GM13977 (cell line): ENCODE measurements around the gene NEK10.

Experiments
- DNase-seq: peaks from one replicate; pipeline ENCODE4 v3.0.0; 2012; ENCODE audit warnings: low spot score
- in situ Hi-C: fragments of 300-500 bp; cut with MboI; formaldehyde crosslinking; loops from one replicate; pipeline ENCODE4 v1.12.0; 2022; ENCODE audit warnings: low sequenced_read_pairs, low pct_unique_long_range_greater_than_20kb, mixed read lengths, inconsistent platforms; ENCODE audit not compliant: unreplicated experiment
- TF ChIP-seq, protein P1 (sequence below): IDR thresholded peaks from 2 replicates; pipeline ENCODE4 v1.5.1; 2012; ENCODE audit warnings: mild to moderate bottlenecking, control low read depth; ENCODE audit not compliant: insufficient read depth; ENCODE audit errors: extremely low read depth, missing control alignments

Gene NEK10

DNA sequence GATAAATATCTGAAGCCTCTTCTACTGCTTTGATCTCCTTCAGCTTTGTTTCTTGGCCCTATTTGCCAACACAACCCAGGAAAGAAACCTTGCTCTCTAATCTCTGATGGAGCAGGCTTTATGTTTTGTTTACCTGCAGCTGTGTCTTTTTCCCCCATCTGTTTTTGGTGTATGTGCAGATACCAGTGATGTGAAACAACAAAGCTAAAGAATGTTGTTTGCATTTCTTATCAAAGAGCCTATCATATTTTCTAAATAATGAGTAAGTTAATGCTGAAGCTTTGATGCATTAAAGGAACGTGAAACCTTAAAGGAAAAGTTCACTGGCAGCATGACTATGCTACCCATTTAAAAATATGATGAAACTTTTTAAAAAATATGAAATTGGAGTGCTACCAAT, 238.4 kb downstream of the NEK10 start:
- TF ChIP-seq, protein P1, sequence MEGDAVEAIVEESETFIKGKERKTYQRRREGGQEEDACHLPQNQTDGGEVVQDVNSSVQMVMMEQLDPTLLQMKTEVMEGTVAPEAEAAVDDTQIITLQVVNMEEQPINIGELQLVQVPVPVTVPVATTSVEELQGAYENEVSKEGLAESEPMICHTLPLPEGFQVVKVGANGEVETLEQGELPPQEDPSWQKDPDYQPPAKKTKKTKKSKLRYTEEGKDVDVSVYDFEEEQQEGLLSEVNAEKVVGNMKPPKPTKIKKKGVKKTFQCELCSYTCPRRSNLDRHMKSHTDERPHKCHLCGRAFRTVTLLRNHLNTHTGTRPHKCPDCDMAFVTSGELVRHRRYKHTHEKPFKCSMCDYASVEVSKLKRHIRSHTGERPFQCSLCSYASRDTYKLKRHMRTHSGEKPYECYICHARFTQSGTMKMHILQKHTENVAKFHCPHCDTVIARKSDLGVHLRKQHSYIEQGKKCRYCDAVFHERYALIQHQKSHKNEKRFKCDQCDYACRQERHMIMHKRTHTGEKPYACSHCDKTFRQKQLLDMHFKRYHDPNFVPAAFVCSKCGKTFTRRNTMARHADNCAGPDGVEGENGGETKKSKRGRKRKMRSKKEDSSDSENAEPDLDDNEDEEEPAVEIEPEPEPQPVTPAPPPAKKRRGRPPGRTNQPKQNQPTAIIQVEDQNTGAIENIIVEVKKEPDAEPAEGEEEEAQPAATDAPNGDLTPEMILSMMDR: no peak
- in situ Hi-C loops: loop anchor here (25.0 kb wide), 1 partner anchor 557 kb away; no protein-coding TSS in a partner anchor
- no peak for DNase-seq

DNA sequence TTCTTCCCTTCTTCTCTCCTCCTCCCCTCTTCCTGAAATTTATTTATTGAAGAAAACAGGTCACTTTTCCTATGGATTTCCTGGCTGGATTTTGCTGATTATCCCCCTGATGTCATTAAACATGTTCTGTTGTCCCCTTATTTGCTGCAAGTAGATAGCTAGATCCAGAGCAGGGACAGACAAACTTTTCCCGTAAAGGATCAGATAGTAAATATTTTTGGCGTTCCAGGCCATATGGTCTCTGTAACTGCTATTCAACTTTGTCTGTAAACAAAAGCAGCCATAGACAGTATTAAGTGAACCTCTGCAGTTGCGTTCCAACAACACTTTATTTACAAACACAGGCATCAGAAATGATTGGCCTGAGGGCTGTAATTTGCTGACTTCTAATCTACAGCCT, 241.3 kb downstream of the NEK10 start:
- DNase-seq: no peak
- in situ Hi-C loops: loop anchor here (25.0 kb wide), 1 partner anchor 559 kb away; no protein-coding TSS in a partner anchor
- TF ChIP-seq, protein P1: no peak

DNA sequence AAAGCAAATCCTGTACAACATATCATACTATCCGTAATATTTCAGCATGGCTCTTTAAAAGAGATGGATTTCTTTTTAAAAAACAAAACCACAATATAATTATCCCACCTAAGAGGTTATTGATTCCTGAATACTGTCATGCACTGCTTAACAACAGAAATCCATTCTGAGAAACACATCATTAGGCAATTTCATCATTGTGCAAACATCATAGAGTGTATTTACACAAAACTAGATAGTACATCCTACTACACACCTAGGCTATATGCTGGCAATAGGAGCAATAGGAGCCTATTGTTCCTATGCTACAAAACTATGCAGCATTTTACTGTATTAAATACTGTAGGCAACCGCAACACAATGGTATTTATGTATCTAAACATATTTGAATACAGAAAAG, 242.0 kb downstream of the NEK10 start:
- TF ChIP-seq, protein P1: no peak
- DNase-seq: no peak
- in situ Hi-C loops: loop anchor here (25.0 kb wide), 1 partner anchor 560 kb away; no protein-coding TSS in a partner anchor

- in situ Hi-C loops: loop anchor here (25.0 kb wide), 1 partner anchor 561 kb away; no protein-coding TSS in a partner anchor
- TF ChIP-seq, protein P1: no peak
- no peak for DNase-seq
Measured at GRCh38 chr3:27125821-27126501, 243.2 kb downstream of the NEK10 start.

GRCh38 chr3:27119639-27120038, 249.5 kb downstream of the NEK10 start:
- DNase-seq: no peak
- TF ChIP-seq, protein P1: no peak
- in situ Hi-C loops: no loop called here

DNA sequence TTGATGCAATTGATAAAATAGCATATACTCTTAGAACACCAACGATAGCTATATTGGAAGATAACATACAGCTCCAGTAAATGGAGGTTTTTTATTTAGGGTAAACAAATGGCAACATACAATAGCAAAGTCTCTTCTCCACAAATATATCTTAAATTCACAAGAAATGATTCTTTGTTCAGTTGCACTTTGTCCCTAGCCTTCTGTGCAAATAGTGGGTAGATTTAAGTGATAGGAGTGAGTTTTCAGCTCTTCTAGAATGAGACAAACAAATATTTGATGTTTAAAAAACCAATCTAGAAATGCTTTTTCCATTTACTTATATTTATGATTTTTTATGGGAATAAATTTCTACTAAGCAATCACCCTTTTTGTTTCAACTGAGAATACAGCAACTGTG, 253.8 kb downstream of the NEK10 start:
- in situ Hi-C loops: no loop called here
- DNase-seq: no peak
- TF ChIP-seq, protein P1: no peak

GRCh38 chr3:27114684-27115083, 254.5 kb downstream of the NEK10 start:
- DNase-seq: no peak
- in situ Hi-C loops: no loop called here
- TF ChIP-seq, protein P1: no peak
